Amygdala (tissue), 56 donors: ENCODE measurements around the gene ATG101.
A peak's percentile ranks its signal among the peaks of the same experiment; 100 is the strongest.

Source experiments
- DNase-seq, 56 donors: peaks; one replicate each; lab custom pipeline; 2025; lab: John Stamatoyannopoulos, UW

ATG101 gene

GRCh38 chr12:52041035-52041434, 28.7 kb upstream of the ATG101 start:
- DNase-seq = no peak

- peak in 7 of 56 donors; percentile 17 to 55 (median 29) for DNase-seq
Observed at GRCh38 chr12:52041695-52042123, 28.1 kb upstream of the ATG101 start.

- no peak for DNase-seq
Observed at GRCh38 chr12:52042706-52043385, 26.9 kb upstream of the ATG101 start.

DNA sequence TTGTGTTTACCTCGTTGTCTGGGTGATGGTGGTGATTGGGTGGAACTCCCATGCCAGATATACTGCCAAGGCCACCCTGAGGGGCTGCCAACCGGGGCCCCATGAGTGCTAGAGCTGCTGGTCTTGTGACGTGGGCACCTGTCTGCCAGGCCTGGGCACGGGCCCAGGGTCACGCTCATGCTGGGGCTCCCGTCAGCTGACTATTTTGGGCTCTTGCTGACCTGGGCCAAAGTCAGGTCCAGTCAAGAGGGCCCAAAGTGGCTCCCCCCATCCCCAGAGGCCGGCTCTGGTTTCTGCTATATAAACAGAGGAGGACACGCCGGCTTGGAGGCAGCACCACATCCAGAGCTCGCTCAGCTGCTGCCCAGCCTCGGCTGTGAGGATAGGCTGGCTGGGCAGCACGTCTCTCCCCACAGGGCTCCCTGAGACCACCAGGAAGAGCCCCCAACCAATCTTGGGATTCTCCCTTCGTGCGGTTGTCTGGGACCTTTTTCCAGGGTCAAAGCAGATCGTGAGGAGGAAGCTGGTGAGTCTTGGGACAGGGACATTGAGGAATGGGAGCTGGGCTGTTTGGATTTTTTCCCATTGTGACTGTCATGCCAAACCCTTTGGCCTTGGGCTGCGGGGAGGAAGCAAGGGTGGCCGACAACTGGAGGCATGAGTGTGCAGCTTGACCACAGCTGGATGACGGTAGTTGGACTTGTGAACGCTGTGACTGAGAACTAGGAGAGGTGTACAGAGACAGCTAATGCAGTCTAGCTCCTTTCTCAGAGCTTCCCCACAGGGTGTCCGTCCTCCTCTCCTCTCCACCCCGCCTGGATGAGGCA, 26.2 kb upstream of the ATG101 start:
- peak in 8 of 56 donors; percentile 24 to 66 (median 33) for DNase-seq

DNA sequence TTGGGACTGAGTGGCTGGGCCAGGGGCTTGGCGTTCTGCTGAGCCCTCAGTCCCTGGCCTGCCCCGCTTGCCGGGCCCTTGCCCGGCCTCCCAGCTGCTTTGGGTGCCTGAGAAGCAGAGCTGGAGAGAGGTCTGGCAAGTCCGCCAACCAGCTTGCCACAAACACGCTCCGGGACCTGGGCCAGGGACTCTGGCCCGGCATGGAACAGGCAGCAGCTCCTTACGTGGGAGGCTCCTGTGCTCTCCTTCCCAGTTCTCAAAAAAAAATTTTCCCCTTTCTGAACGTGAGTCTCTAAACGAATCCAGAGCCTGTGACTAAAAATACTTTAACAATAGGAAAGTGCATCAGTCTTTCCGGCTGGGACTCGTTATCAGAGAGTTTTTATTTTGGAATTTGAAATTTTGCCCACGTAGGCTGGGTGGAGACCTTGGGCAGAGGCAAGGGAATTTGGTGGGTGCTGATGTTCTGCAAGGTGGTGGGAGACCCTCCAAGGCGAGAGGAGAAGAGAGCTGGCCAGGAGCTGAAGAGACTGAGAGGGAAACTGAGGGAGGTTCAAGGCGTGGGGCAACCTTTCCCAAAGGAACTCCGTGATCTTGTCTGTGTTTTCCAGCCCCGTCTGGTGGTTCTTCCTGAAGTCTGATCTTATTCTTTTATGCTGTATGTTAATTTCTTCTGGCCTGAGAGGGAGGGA, 25.3 kb upstream of the ATG101 start:
- DNase-seq = peak in 39 of 56 donors; percentile 12 to 89 (median 55)

DNA sequence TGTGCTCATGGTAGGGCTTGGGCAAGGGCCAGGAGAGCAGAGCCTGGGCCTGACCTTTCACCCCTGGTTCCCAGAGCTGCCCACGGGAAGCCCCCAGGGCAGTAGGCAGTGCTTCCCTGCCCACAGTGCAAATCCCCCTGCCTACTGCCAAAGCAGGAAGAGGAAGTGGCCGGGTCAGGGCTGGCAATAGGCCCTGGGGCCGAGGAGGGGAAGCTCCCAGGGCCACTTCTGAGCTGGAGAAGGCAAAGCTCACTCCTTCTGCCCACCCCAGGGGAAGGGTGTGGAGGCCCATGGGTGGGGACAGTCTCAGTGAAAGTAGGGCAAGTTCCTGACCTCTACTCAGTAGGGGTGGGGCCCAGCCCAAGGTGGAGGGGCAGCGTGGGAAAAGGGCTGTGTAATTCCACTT, 24.0 kb upstream of the ATG101 start:
- DNase-seq = peak in 5 of 56 donors; percentile 17 to 40 (median 25)

GRCh38 chr12:52046859-52047258, 22.9 kb upstream of the ATG101 start:
- DNase-seq = no peak

- no peak for DNase-seq
Observed at GRCh38 chr12:52049286-52049685, 20.5 kb upstream of the ATG101 start.

GRCh38 chr12:52049688-52050087, 20.1 kb upstream of the ATG101 start:
- no peak for DNase-seq

DNA sequence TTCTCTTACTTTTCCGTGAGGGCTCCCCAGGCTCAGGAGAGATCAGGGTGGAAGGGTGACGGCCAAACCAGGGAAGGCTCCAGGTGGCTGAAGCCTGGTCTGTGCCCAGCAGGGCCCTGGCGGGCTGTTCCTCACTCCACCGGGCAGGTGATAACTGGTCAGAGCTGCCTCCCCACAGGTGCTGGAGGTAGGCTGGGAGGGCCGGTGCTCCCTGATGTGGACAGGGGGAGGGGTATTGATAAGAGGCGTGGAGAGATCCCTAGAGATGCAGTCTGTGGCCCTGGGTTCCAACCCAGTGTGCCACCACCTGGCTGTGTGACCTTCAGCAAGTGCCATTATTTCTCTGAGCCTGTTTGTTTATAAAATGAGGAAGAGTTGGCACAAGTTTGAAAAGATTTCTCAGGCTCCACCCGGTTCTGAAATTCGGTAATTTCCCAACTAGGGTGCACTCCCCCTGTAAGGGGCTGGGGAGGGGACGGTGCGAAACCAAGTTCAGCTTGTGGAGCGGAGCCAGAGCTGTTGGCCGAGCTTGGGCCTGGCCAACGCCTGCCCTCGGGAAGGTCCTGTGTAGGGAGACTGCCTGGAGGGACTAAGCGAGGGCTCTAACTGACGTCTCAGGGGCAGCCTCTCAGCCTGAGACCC, 19.5 kb upstream of the ATG101 start:
- DNase-seq = peak in 2 of 56 donors; percentile 47 to 59

DNA sequence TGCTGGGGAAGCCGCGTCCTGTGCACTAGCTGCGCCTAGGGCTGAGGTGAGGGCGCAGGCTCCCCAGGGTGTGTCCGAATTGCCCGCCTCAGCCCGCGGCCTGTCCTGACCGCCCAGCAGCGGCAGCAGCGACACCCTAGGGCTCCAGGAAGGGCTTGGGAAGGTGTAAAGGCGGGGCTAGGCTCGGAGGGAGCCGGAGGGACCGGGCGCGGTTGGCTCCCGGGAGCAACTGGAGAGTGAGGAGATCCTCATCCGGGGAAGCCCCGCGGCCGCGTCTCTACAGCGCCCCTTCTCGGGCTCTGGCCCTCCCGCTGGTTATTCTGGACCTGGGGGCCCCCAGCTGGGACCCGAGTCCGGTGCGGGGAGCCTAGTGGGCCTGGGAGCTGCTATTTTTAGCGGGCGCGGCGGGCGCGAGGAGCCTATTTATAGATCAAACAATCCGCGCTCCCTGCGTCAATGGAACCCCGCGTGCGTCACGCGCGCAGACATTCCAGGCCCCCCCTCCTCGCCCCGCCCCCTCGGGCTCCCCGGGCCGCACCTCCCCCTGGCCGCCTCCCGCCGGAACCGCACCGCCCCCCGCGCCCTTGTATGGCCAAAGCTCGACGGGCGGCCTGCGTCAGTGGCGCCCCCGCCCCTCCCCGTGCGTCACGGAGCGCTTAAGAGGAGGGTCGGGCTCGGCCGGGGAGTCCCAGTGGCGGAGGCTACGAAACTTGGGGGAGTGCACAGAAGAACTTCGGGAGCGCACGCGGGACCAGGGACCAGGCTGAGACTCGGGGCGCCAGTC, 18.8 kb upstream of the ATG101 start, which contains the start of gene NR4A1:
TSS of gene NR4A1 (plus strand) at position 685 of the 784 bp plus-strand sequence. CDS start 2,887 bp downstream, outside the sequence.
- DNase-seq = peak in 54 of 56 donors; percentile 51 to 98 (median 86)

DNA sequence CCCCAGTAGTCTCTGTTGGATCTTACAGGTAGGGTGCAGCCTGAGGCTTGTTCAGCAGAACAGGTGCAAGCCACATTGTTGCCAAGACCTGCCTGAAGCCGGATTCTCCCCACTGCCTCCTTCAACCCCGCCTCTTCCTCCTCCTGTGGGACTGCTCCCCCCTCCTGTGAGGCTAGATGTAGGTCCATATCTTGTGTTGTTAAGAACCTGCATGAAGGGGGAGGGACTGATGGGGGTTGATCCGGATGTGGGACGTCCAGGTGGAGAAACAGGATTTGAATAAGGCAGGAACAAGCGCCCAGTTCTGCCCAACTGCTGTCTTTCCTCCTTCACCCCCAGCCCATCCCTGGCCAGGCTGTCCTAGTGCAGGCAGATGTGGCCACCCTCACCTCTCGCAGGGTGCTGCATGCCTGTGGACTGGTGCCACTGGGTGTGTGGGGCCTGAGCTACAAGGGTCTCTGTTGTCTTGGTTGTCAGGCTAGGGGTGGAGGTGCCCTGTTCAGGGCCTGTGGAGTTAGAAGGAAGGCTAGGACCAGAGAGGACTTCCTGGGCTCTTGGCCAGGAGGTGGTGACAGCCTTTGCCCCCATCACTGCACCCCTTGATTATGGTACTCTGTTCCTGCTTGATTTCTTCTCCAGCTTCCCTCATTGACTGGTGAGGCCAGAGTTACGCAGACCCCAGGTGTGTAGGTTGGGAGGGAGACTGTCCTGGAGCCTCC, 17.2 kb upstream of the ATG101 start:
- DNase-seq = peak in 3 of 56 donors; percentile 25 to 49 (median 37)

- DNase-seq = peak in 6 of 56 donors; percentile 27 to 56 (median 39)
Observed at GRCh38 chr12:52053536-52054209, 16.1 kb upstream of the ATG101 start.

DNA sequence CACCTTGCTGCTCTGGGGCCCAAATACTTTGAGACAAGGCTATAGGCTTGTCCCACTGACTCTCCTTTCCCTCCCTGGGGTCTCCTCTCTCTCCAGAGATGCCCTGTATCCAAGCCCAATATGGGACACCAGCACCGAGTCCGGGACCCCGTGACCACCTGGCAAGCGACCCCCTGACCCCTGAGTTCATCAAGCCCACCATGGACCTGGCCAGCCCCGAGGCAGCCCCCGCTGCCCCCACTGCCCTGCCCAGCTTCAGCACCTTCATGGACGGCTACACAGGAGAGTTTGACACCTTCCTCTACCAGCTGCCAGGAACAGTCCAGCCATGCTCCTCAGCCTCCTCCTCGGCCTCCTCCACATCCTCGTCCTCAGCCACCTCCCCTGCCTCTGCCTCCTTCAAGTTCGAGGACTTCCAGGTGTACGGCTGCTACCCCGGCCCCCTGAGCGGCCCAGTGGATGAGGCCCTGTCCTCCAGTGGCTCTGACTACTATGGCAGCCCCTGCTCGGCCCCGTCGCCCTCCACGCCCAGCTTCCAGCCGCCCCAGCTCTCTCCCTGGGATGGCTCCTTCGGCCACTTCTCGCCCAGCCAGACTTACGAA, 15.4 kb upstream of the ATG101 start:
- peak in 2 of 56 donors; percentile 55 to 56 for DNase-seq

- DNase-seq = peak in 5 of 56 donors; percentile 52 to 73 (median 61)
Observed at GRCh38 chr12:52054833-52055730, 14.7 kb upstream of the ATG101 start.
